Fibroblast of skin of back (primary cell): ENCODE results near the gene DIP2C.

Experiments
- DNase-seq: peaks from one replicate; pipeline ENCODE4 v3.0.0-alpha.2; 2013

DIP2C gene

DNA sequence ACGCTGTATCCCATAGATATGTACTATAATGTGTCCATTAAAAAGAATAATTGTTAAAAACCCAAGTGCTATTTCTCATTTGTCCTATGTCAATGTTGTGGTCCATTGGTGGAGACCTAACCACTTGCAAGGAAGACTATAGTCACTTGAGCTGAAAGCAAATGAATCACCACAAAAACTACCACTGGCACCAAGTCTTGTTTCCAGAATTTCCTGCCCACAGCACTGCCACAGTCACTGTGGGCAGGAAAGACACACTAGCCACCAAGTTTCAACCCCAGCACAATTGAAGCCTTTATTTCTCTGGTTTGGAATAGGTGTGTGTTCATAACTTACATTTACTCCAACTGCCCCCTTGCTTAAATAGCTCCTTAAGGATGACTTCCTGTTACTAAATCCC, 12.4 kb downstream of the DIP2C start:
- DNase-seq, result no peak

GRCh38 chr10:676178-676577, 13.3 kb downstream of the DIP2C start:
- DNase-seq, result no peak

- peak; percentile 23 for DNase-seq
Observed at GRCh38 chr10:675532-675931, 13.9 kb downstream of the DIP2C start.

GRCh38 chr10:673492-673891, 16.0 kb downstream of the DIP2C start:
- no peak for DNase-seq

GRCh38 chr10:672992-673391, 16.5 kb downstream of the DIP2C start:
- no peak for DNase-seq

GRCh38 chr10:672203-672602, 17.3 kb downstream of the DIP2C start:
- no peak for DNase-seq

- DNase-seq, result no peak
Observed at GRCh38 chr10:670990-671389, 18.5 kb downstream of the DIP2C start.

GRCh38 chr10:670038-670437, 19.4 kb downstream of the DIP2C start:
- no peak for DNase-seq

DNA sequence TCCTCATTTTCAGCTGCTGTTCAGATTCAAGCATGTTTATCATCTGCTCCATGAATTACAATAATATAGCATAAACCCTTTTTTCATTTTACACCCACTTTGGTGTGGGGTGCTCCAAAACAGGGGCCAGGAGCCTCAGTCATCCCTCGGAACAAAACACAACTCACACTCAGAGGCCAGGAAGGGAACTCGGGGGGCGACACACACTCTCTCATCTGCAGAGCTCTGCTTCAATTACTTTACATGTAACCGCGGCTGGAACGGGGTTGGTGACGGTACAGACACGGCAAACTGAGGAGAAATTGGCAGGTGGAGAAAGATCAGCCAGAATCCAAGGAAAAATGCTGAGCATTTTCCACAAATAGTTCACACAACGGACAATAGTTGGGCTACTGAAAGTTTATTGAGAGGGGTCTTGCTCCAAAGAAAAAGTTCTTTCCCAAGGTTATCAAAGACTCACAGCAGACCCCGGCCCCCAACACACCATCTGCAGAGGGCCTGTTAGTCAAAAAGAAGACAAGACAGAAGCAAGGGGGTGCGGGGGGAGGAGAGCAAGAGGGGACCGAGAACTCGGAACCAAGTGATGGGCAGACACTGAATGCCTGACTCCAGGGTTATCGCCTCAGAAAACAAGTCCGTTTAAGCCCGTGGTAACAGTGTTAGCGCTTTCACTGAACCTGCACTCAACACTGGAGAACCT, 20.5 kb downstream of the DIP2C start:
- no peak for DNase-seq

- DNase-seq, result no peak
Observed at GRCh38 chr10:667602-668143, 21.8 kb downstream of the DIP2C start.

- no peak for DNase-seq
Observed at GRCh38 chr10:667096-667495, 22.4 kb downstream of the DIP2C start.

DNA sequence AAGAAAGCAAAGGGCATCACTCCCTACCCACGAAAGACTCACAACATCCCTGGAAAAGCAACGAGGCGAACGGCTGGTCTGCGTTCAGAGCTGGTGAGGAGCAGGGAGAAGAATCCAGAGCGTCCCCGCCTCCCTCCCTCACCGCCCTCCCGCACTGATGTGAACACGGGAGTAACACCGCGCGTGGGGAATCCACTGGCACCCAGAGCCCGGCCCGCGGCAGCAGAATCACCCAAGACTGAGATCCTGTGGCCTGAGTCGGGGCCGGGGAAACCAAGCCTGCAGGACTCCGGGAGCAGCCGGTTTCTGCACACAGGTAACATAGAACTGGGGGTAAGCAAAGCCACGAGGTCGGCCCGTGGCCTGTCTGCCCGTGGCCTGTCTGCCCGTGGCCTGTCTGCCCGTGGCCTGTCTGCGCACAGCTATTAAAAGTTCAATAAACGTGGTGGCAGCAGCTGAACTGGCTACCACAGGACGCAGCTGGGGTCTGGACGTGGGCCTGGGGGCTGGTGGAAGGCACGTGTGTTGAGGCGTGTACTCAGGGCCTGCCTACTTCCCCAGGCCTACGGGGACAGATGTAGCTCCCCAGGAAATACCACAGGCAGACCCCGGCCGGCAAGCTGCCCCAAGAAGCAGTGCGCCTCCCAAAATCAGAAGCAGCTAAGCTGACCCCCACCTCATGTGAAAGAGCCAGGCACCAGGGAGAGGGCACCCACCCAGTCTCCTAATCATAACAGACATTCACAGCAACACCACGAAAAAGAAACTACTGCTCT, 23.0 kb downstream of the DIP2C start:
- DNase-seq, result no peak

DNA sequence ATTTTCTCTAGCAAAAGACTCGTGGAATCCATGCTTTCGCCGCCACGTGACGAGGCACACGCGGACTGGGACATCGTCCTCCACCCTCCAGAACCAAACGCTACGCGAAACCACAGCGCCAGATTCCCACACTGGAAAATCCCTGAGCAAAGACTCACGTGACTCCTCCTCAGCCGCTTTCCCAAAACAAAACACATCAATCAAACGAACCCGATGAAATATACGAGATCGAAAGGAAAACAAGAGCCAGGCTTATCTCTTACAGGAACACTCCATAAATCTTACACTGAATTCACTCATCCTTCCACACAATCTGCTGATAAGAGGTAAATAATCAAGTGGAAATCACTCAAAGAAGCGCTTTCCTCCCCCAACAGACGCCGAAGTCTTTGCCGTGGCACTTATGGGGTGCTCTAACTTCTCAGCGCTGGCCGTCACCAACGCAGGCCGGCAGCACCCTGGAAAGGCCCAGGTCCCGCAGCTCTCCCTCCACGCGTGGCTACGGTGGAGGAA, 23.8 kb downstream of the DIP2C start:
- no peak for DNase-seq

DNA sequence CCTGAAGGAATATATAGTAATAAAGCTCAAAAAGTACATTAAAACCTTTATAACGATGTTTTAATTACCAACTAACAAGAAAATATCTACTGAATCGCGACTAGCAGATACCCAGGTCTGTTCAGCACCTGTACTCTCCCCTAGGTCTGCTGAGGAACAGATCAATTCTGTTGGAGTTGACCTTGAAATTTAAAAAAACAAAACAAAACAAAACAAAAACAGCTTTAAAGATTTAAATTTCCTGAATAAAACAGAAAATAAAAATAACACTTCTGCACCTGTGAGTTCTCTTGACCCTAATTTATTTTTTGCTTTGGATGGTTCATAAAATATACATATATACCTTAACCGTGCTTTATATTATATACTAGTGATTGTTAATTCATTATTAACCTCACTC, 24.6 kb downstream of the DIP2C start:
- no peak for DNase-seq

GRCh38 chr10:664301-664700, 25.2 kb downstream of the DIP2C start:
- DNase-seq, result no peak

- no peak for DNase-seq
Observed at GRCh38 chr10:663831-664251, 25.6 kb downstream of the DIP2C start.

DNA sequence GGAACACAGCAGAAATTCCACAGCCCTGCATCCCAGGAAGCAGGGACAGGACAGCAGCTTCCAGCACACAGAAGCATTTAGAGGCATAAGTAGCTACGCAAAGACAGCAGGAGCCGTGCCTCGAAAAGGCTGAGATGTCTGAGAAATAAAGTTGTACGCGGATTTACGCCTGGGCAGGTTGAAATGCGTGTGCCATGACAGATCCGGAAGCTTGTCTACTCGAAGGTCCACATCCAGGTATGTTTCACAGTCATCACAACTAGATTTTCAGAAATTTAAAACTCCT, 26.1 kb downstream of the DIP2C start:
- DNase-seq, result no peak

DNA sequence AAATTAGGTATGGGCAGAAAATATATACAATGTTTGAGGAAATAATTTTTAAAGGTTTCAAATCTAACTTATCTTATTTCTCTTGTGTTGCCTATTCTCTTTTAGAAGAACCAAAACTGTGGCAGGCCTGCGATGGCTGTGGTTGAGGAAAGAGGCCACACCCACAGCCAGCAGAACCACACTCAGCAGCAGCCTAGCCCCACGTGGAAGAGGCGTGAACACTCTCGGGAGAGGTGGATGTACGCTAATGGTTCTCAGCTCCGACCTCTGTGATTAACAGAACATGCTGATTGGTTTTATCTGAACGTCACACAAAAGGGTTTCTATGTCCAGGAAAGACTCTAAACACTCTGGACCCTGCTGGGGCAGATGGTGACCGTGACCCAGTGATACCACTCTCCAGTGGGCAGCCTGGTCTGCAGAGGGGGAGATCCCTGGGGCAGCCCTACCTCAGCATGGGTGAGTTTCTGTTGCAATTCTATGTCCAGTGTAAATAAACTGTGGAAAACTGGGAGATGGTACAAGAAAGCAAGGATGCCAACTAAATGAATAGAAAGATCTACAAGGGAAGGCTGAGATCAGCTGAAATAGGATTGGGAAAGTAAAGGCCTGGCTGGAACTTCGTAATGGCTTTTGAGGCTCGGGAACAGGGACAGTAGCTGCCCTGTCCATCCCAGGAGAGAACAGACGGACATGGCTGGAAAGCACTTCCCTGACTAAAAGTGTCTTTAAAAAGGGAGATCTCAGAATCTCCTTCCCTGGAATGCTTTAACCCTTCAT, 26.6 kb downstream of the DIP2C start:
- no peak for DNase-seq

DNA sequence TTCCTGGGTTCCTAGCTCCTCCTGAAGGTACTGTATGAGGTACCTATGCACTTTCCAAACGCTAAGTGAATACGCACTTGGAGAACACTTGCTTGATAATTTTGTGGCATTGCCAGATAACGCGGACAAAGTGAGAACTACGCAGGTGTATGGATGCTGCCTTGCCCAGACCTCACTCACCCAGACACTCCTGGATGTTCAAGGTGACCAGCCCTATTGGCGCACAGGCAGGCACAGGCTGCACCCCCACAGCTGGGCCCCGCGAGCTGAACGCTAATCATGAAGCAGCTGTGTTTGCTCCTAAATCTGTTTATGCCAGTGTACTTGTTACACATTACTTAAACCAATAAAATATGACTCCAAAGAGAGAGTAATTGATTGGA, 27.3 kb downstream of the DIP2C start:
- DNase-seq, result no peak

GRCh38 chr10:661597-662222, 27.8 kb downstream of the DIP2C start:
- DNase-seq, result no peak

DNA sequence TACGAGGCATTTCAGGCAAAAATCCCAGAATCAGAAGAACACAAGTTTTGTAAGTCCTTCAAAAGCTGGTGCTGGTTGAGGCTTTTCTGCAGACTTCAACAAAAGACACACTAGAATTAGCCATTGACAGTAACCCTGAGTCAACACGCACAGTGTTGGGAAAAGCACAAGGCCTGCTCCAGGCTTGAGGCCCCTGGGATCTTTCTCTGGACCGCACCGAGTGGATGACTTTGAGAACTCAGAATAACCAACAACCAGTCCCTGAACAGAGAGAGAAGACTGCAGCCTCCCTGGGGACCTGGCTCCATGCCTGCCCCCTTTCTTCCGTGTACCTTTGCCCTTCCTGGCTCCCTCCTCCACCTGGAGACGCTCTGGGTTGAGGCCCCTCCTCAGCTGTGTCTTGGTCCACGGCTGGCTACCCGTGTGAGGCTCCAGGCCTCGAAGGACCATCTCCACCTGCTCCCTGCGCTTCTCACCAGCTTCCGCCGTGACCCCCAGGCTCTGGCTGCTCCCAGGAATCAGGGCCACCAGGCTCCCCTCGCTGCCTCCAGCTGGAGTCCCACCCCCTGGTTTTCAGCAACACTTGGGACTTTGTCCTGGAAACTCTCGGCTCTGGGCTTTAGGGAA, 28.4 kb downstream of the DIP2C start:
- no peak for DNase-seq

DNA sequence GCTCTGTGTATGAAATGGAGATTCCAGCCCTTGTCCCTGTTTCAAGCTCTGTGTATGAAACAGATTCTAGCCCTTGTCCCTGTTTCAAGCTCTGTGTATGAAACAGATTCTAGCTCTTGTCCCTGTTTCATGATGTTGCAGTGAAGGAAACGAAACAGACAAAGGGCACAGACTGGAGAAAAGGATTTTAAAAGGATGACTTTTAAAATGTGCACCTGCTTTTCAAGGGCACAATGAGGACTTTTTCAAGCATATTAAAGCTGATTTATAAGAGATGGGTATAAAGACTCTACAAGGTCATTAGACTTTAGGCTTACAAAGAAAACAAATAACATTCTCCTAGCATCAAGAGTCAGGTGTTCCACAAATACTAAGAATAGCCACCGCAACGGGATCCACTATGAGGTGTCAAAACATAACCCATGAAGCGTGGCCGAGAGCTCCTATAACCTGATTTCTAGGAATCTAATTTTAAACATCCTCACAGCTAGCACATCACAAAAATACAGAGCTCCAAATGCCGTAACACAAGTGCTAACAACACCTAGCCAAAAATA, 29.0 kb downstream of the DIP2C start:
- DNase-seq, result no peak
